Fibroblast of lung (primary cell): ENCODE measurements around the gene APOA4. TPM values are rescaled to one million over a fixed set of nuclear protein-coding genes. Genes with fewer than 3 reads are reported as not detected.

Source experiments
- DNase-seq, 2 donors: peaks; one replicate each; pipeline versions ENCODE4 v3.0.0 to v3.0.0-alpha.2; 2010; ENCODE audit warnings: low read depth in 2 of 2
- H2AFZ ChIP-seq: 2 replicates; pipeline ENCODE4 v1.5.1; 2012; ENCODE audit warnings: low read length, control low read depth, inconsistent platforms
- H3K27ac ChIP-seq: 2 replicates; pipeline ENCODE4 v1.5.1; 2011; ENCODE audit warnings: low read length, control low read depth; ENCODE audit not compliant: insufficient read depth
- H3K27me3 ChIP-seq: 2 replicates; pipeline ENCODE4 v1.5.1; 2011; ENCODE audit warnings: mild to moderate bottlenecking, low read length; ENCODE audit not compliant: control insufficient read depth, insufficient read depth
- H3K36me3 ChIP-seq: 2 replicates; pipeline ENCODE4 v1.5.1; 2011; ENCODE audit warnings: low read length; ENCODE audit not compliant: control insufficient read depth, insufficient read depth
- H3K4me1 ChIP-seq: 2 replicates; pipeline ENCODE4 v1.5.1; 2011; ENCODE audit warnings: low read length; ENCODE audit not compliant: control insufficient read depth, insufficient read depth; ENCODE audit errors: extremely low read depth
- H3K4me2 ChIP-seq: 2 replicates; pipeline ENCODE4 v1.5.1; 2011; ENCODE audit warnings: low read length, control low read depth; ENCODE audit not compliant: insufficient read depth; ENCODE audit errors: extremely low read depth
- H3K4me3 ChIP-seq, 4 experiments: fragments of 200-600 bp in 1 of 4; sonication (generic) in 1 of 4; replicated peaks in 1 of 4; 2 replicates each; pipeline ENCODE4 v1.5.1; 2011 to 2016; ENCODE audit warnings: low read length in 4 of 4, low read depth in 3 of 4, mild to moderate bottlenecking in 3 of 4, control low read depth in 2 of 4, inconsistent platforms in 1 of 4, mixed read lengths in 1 of 4; ENCODE audit not compliant: insufficient read depth in 1 of 4; ENCODE audit errors: control extremely low read depth in 1 of 4
- H3K79me2 ChIP-seq: 2 replicates; pipeline ENCODE4 v1.5.1; 2012; ENCODE audit warnings: mild to moderate bottlenecking, low read length, inconsistent platforms; ENCODE audit not compliant: control insufficient read depth, insufficient read depth
- H3K9ac ChIP-seq: 2 replicates; pipeline ENCODE4 v1.5.1; 2011; ENCODE audit warnings: mild to moderate bottlenecking, low read length, control low read depth; ENCODE audit not compliant: insufficient read depth
- H3K9me3 ChIP-seq: 2 replicates; pipeline ENCODE4 v1.5.1; 2012; ENCODE audit warnings: low read depth, low read length; ENCODE audit not compliant: control insufficient read depth, insufficient read depth
- H4K20me1 ChIP-seq: 2 replicates; pipeline ENCODE4 v1.5.1; 2011; ENCODE audit warnings: low read length; ENCODE audit not compliant: control insufficient read depth, insufficient read depth; ENCODE audit errors: extremely low read depth
- EZH2 ChIP-seq: IDR thresholded peaks from 2 replicates; pipeline ENCODE4 v1.5.1; 2012; ENCODE audit warnings: low read length, control low read depth, mild to moderate bottlenecking; ENCODE audit errors: missing control alignments
- polyA plus RNA-seq, 2 donors: library from polyadenylated mRNA; depleted of rRNA in 1 of 2; stranded (reverse) in 1 of 2; unstranded in 1 of 2; fragments of >200 nt; gene quantifications; 2 replicates each; pipeline ENCODE4 v1.2.1, GENCODE V29; 2011 to 2012; ENCODE audit warnings: missing spikeins in 1 of 2
- total RNA-seq: library from RNA; depleted of rRNA; stranded (reverse); fragments of >200 nt; gene quantifications from 2 replicates; pipeline ENCODE4 v1.2.1, GENCODE V29; 2014
- TF ChIP-seq, protein P1 (sequence below), 2 donors: IDR thresholded peaks in 1 of 2; conservative IDR thresholded peaks in 1 of 2; 1 replicate in 1 of 2; 2 replicates in 1 of 2; pipeline ENCODE4 v1.5.1; 2011 to 2012; ENCODE audit warnings: low read length in 2 of 2, control low read depth in 1 of 2, inconsistent platforms in 1 of 2, low read depth in 1 of 2, mild to moderate bottlenecking in 1 of 2

The APOA4 gene
- total and polyA plus RNA-seq, 2 donors (not counting 1 experiment from before 2014, with no cell fraction given): not detected

DNA sequence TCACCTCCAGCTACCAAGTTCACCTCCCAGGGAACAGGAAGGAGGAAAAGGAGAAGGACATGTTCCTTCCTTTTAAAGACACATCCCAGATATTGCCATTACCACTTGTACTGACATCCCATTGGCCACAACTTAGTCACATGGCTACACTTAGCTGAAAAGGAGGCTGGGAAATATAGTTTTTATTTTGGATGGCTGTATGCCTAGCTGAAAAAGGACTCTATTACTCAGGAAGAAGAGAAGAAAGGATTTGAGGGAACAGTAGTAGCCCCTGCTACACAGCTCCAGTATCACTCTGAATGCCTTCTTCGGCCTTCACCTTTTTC lies 29.4 kb downstream of the APOA4 start:
- Histone ChIP-seq H3K27me3 (no peaks in the 10 kb centered on the region), H3K4me1 (peaks cover 9% of the 10 kb centered on the region), H3K36me3 (no peaks in the 10 kb centered on the region), H3K4me2 (no peak overlapping the region), H3K79me2 (no peaks in the 10 kb centered on the region), H3K4me3 (no peak overlapping the region), H2AFZ (peak overlapping the region; percentile 39), H3K9me3 (no peaks in the 10 kb centered on the region), H3K9ac (no peak overlapping the region), H4K20me1 (no peaks in the 10 kb centered on the region), H3K27ac (no peak overlapping the region)
- no peak for TF ChIP-seq EZH2
- TF ChIP-seq, protein P1, sequence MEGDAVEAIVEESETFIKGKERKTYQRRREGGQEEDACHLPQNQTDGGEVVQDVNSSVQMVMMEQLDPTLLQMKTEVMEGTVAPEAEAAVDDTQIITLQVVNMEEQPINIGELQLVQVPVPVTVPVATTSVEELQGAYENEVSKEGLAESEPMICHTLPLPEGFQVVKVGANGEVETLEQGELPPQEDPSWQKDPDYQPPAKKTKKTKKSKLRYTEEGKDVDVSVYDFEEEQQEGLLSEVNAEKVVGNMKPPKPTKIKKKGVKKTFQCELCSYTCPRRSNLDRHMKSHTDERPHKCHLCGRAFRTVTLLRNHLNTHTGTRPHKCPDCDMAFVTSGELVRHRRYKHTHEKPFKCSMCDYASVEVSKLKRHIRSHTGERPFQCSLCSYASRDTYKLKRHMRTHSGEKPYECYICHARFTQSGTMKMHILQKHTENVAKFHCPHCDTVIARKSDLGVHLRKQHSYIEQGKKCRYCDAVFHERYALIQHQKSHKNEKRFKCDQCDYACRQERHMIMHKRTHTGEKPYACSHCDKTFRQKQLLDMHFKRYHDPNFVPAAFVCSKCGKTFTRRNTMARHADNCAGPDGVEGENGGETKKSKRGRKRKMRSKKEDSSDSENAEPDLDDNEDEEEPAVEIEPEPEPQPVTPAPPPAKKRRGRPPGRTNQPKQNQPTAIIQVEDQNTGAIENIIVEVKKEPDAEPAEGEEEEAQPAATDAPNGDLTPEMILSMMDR (conservative IDR thresholded peaks at IDR 0.05 in 1 of 2, IDR thresholded peaks at IDR 0.05 in 1 of 2; ENCODE audit: low read depth in 1 of 2, low read length in 2 of 2): no peak
- DNase-seq: peak in 1 of 2 donors; percentile 34

DNA sequence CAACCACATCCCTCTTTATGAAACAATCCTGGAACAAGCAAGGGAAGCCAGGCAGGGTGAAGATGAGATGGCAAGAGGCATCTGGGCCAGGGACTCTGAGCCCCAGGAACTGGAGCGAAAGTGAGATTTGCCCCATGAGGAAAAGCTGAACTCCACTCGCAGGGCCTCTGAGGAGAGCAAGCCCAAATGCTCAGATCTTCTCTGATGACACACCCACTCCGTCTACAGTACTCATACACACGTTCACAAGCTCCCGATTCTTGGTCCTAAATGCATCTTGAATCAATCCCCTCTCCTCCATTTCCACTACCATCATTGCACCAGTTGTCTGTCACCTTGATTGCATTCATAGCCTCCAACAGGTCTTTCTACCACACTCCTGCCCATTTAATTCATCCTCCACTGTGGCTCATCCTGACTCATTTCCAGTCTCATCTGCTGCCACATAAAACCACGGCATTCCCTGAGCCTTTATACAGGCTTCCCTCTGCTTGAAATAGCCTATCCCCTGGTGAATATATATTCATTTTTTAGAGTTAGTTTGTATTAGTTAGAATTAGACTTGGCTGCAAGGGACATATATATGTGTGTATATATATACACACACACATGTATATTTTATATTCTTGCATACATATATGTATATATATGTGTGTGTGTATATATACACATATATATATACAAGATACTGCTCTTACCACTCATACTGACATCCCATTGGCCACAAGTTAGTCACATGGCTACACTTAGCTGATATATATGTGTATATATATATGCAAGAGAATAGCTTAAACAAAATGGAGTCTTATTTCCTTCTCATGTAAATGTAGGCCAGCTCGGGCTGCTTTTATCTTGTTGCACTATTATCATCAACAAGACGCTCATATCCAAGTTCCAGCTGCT lies 30.0 kb downstream of the APOA4 start:
- Histone ChIP-seq H3K4me1 (peaks cover 9% of the 10 kb centered on the region), H4K20me1 (no peaks in the 10 kb centered on the region), H3K4me3 (no peak overlapping the region), H3K27ac (no peak overlapping the region), H3K36me3 (no peaks in the 10 kb centered on the region), H2AFZ (peak overlapping the region; percentile 39), H3K9ac (no peak overlapping the region), H3K79me2 (no peaks in the 10 kb centered on the region), H3K9me3 (no peaks in the 10 kb centered on the region), H3K27me3 (no peaks in the 10 kb centered on the region), H3K4me2 (peak overlapping the region; percentile 2)
- peak in 1 of 2 donors; percentile 85 for DNase-seq
- TF ChIP-seq EZH2: no peak
- TF ChIP-seq, protein P1 (conservative IDR thresholded peaks at IDR 0.05 in 1 of 2, IDR thresholded peaks at IDR 0.05 in 1 of 2; ENCODE audit: low read depth in 1 of 2, low read length in 2 of 2): no peak

- Histone ChIP-seq H3K4me2 (no peak overlapping the region), H3K4me1 (peaks cover 9% of the 10 kb centered on the region), H3K9ac (no peak overlapping the region), H2AFZ (no peak overlapping the region), H3K27ac (no peak overlapping the region), H3K27me3 (no peaks in the 10 kb centered on the region), H3K79me2 (peaks cover 4% of the 10 kb centered on the region), H4K20me1 (no peaks in the 10 kb centered on the region), H3K4me3 (no peak overlapping the region), H3K36me3 (no peaks in the 10 kb centered on the region), H3K9me3 (no peaks in the 10 kb centered on the region)
- DNase-seq: no peak
- TF ChIP-seq, protein P1 (conservative IDR thresholded peaks at IDR 0.05 in 1 of 2, IDR thresholded peaks at IDR 0.05 in 1 of 2; ENCODE audit: low read depth in 1 of 2, low read length in 2 of 2): no peak
- TF ChIP-seq EZH2: no peak
These were observed 30.8 kb downstream of the APOA4 start for GRCh38 chr11:116792144-116792868.
